GM12872 (cell line): ENCODE data around the gene GGACT.

Experiments used
- CTCF ChIP-seq: IDR thresholded peaks from 3 replicates; pipeline ENCODE4 v1.5.1; 2011; ENCODE audit warnings: low read depth, mild to moderate bottlenecking, low read length, moderate library complexity; ENCODE audit not compliant: insufficient read depth

Gene GGACT

GRCh38 chr13:100630555-100630954 lies 42.0 kb upstream of the GGACT start:
- no peak for TF ChIP-seq CTCF

GRCh38 chr13:100627120-100627519 lies 38.5 kb upstream of the GGACT start:
- no peak for TF ChIP-seq CTCF

- TF ChIP-seq CTCF = no peak
These were observed 36.9 kb upstream of the GGACT start for GRCh38 chr13:100625447-100625846.

- no peak for TF ChIP-seq CTCF
These were observed 32.2 kb upstream of the GGACT start for GRCh38 chr13:100620792-100621191.

- TF ChIP-seq CTCF = no peak
These were observed 31.4 kb upstream of the GGACT start for GRCh38 chr13:100619940-100620339.

- no peak for TF ChIP-seq CTCF
These were observed 24.4 kb upstream of the GGACT start for GRCh38 chr13:100613031-100613430.

GRCh38 chr13:100611678-100612492 lies 23.3 kb upstream of the GGACT start:
- no peak for TF ChIP-seq CTCF
